NCI-H526 (cell line): Measurements from ENCODE around the gene MOB2.
"Not testable (repeated sequence)": the region's sequence is repeated elsewhere in the genome, so short reads cannot be mapped to it uniquely, and the experiment has no call there.

Experiments
- DNase-seq, 2 experiments: peaks; one replicate each; lab custom pipeline; 2025; lab: John Stamatoyannopoulos, UW

The MOB2 gene

GRCh38 chr11:1440066-1440465, 46.5 kb downstream of the MOB2 start:
- DNase-seq, result no peak

- no peak for DNase-seq
Observed at GRCh38 chr11:1439341-1439740, 47.2 kb downstream of the MOB2 start.

GRCh38 chr11:1438967-1439330, 47.6 kb downstream of the MOB2 start:
- no peak for DNase-seq

- no peak for DNase-seq
Observed at GRCh38 chr11:1438261-1438966, 48.2 kb downstream of the MOB2 start.

GRCh38 chr11:1437500-1437899, 49.1 kb downstream of the MOB2 start:
- no peak for DNase-seq

GRCh38 chr11:1436468-1437039, 50.0 kb downstream of the MOB2 start:
- no peak for DNase-seq

- DNase-seq, result peak; percentile 57 to 79
Observed at GRCh38 chr11:1435820-1436467, 50.6 kb downstream of the MOB2 start.

GRCh38 chr11:1435479-1435819, 51.1 kb downstream of the MOB2 start:
- not testable (repeated sequence) for DNase-seq

- no peak for DNase-seq
Observed at GRCh38 chr11:1433977-1434640, 52.5 kb downstream of the MOB2 start.

- DNase-seq, result no peak
Observed at GRCh38 chr11:1433568-1433967, 53.0 kb downstream of the MOB2 start.

GRCh38 chr11:1428762-1429316, 57.7 kb downstream of the MOB2 start:
- no peak for DNase-seq

- DNase-seq, result no peak
Observed at GRCh38 chr11:1425439-1425838, 61.1 kb downstream of the MOB2 start.

GRCh38 chr11:1425006-1425405, 61.6 kb downstream of the MOB2 start:
- no peak for DNase-seq

- not testable (repeated sequence) for DNase-seq
Observed at GRCh38 chr11:1423406-1423805, 63.2 kb downstream of the MOB2 start.

- DNase-seq, result no peak
Observed at GRCh38 chr11:1422981-1423380, 63.6 kb downstream of the MOB2 start.

- no peak for DNase-seq
Observed at GRCh38 chr11:1422481-1422880, 64.1 kb downstream of the MOB2 start.

- DNase-seq, result no peak
Observed at GRCh38 chr11:1421291-1421690, 65.3 kb downstream of the MOB2 start.

- no peak for DNase-seq
Observed at GRCh38 chr11:1419811-1420210, 66.8 kb downstream of the MOB2 start.
